ENCODE measurements around the gene TMEM151B. TPM values are rescaled to one million over a fixed set of nuclear protein-coding genes. Genes with fewer than 3 reads are reported as not detected.

The TMEM151B gene
- total and polyA plus RNA-seq, 2 of the 13 experiments (the other 11 are each of a cell fraction or from before 2014, with no cell fraction given) = not detected

DNA sequence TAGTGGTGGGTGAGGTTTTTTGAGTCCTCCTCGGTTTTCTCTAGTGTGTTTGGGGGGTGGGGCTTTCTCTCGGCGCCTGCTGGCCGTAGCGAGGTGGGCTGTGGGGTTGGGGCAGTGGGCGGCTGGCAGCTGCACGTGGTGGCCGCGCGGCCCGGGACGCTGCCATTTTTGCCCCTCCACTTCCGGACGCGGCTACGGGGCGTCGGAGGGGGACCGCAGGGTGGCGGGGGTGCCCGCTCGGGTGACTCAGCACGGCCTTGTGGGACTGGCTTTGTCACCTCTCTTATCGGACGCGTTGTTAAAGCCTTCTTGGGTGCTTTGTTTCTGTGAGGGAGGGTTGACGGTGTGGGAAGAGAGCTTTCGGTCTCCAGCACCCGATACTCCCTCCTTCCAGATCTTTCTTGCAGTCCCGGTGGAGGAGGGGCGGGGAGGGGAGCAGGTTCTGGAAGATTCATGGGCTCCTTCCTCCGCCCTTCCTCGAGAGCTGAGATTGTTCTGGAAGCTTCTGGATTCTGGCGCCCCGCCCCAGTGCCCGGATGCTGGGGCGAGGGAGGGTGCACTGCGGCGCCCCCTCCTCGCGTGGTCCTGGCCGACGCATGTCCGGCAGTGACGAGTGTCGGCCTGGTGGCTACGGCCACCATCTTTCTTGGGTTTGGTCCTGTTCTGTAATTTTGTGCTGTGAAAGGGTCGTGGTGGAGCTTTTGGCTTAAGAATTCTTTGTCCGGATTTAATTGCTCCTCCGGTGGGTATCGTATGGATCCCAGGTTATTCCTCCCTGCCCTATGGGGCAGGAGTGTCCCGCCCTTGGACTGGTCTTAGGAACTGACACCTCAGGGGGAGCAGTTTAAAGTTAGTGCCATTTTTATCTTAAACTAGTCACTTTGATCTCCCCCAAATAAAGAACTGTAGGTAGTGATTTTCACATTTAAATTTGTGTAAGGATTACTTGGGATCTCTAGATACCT lies 22.6 kb upstream of the TMEM151B start (continued):
- TF ChIP-seq, protein P1, sequence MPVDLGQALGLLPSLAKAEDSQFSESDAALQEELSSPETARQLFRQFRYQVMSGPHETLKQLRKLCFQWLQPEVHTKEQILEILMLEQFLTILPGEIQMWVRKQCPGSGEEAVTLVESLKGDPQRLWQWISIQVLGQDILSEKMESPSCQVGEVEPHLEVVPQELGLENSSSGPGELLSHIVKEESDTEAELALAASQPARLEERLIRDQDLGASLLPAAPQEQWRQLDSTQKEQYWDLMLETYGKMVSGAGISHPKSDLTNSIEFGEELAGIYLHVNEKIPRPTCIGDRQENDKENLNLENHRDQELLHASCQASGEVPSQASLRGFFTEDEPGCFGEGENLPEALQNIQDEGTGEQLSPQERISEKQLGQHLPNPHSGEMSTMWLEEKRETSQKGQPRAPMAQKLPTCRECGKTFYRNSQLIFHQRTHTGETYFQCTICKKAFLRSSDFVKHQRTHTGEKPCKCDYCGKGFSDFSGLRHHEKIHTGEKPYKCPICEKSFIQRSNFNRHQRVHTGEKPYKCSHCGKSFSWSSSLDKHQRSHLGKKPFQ (CRISPR knock-in tag; IDR thresholded peaks at IDR 0.05; ENCODE audit: insufficient replicate concordance) = no peak
- TF ChIP-seq CHCHD3 (CRISPR knock-in tag; IDR thresholded peaks at IDR 0.05) (0 out of 2 replicates have a peak, but pooled peaks have one; percentile 26), HMGA1 (CRISPR knock-in tag; conservative IDR thresholded peaks at IDR 0.05) (no peak), ZNF615 (CRISPR knock-in tag; IDR thresholded peaks at IDR 0.05; ENCODE audit: borderline replicate concordance) (no peak; the same call in 1 of the 2 replicates), ZNF724P (CRISPR knock-in tag; IDR thresholded peaks at IDR 0.05; ENCODE audit: borderline replicate concordance) (no peak), FIP1L1 (IDR thresholded peaks at IDR 0.05; ENCODE audit: borderline replicate concordance, insufficient read depth, low read depth, low read length) (no peak), ZNF878 (CRISPR knock-in tag; IDR thresholded peaks at IDR 0.05) (peak; percentile 25; the same call in 1 of the 2 replicates), GATA4 (IDR thresholded peaks at IDR 0.05; ENCODE audit: borderline replicate concordance, low read depth) (no peak), ARNT2 (CRISPR knock-in tag; IDR thresholded peaks at IDR 0.05; ENCODE audit: low read depth) (0 out of 2 replicates have a peak, but pooled peaks have one; percentile 64), DNMT1 (CRISPR knock-in tag; IDR thresholded peaks at IDR 0.05) (no peak), PHF20 (CRISPR knock-in tag; IDR thresholded peaks at IDR 0.05) (peak; percentile 44), RARA (CRISPR knock-in tag; IDR thresholded peaks at IDR 0.05) (no peak), ZNF431 (CRISPR knock-in tag; IDR thresholded peaks at IDR 0.05; ENCODE audit: borderline replicate concordance, low read depth) (no peak), FOXA1 (IDR thresholded peaks at IDR 0.05) (no peak), FOXA1 (CRISPR knock-in tag; IDR thresholded peaks at IDR 0.05) (no peak; the same call in 1 of the 2 replicates), EP300 (IDR thresholded peaks at IDR 0.05; ENCODE audit: low read depth in 2 of 2, low read length in 2 of 2) (peak in 1 of 2 experiments; percentile 35; a peak in 1 of 4 replicates), EP300 (CRISPR knock-in tag; IDR thresholded peaks at IDR 0.05; ENCODE audit: borderline replicate concordance) (0 out of 2 replicates have a peak, but pooled peaks have one; percentile 13), NCOA2 (CRISPR knock-in tag; IDR thresholded peaks at IDR 0.05) (no peak)
- TF ChIP-seq, protein P2, sequence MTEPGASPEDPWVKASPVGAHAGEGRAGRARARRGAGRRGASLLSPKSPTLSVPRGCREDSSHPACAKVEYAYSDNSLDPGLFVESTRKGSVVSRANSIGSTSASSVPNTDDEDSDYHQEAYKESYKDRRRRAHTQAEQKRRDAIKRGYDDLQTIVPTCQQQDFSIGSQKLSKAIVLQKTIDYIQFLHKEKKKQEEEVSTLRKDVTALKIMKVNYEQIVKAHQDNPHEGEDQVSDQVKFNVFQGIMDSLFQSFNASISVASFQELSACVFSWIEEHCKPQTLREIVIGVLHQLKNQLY (CRISPR knock-in tag; IDR thresholded peaks at IDR 0.05) = no peak
- TF ChIP-seq, protein P3, sequence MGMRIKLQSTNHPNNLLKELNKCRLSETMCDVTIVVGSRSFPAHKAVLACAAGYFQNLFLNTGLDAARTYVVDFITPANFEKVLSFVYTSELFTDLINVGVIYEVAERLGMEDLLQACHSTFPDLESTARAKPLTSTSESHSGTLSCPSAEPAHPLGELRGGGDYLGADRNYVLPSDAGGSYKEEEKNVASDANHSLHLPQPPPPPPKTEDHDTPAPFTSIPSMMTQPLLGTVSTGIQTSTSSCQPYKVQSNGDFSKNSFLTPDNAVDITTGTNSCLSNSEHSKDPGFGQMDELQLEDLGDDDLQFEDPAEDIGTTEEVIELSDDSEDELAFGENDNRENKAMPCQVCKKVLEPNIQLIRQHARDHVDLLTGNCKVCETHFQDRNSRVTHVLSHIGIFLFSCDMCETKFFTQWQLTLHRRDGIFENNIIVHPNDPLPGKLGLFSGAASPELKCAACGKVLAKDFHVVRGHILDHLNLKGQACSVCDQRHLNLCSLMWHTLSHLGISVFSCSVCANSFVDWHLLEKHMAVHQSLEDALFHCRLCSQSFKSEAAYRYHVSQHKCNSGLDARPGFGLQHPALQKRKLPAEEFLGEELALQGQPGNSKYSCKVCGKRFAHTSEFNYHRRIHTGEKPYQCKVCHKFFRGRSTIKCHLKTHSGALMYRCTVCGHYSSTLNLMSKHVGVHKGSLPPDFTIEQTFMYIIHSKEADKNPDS (CRISPR knock-in tag; IDR thresholded peaks at IDR 0.05) = no peak
- TF ChIP-seq, protein P4, sequence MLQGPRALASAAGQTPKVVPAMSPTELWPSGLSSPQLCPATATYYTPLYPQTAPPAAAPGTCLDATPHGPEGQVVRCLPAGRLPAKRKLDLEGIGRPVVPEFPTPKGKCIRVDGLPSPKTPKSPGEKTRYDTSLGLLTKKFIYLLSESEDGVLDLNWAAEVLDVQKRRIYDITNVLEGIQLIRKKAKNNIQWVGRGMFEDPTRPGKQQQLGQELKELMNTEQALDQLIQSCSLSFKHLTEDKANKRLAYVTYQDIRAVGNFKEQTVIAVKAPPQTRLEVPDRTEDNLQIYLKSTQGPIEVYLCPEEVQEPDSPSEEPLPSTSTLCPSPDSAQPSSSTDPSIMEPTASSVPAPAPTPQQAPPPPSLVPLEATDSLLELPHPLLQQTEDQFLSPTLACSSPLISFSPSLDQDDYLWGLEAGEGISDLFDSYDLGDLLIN (CRISPR knock-in tag; IDR thresholded peaks at IDR 0.05; ENCODE audit: borderline replicate concordance) = no peak
- TF ChIP-seq, protein P5, sequence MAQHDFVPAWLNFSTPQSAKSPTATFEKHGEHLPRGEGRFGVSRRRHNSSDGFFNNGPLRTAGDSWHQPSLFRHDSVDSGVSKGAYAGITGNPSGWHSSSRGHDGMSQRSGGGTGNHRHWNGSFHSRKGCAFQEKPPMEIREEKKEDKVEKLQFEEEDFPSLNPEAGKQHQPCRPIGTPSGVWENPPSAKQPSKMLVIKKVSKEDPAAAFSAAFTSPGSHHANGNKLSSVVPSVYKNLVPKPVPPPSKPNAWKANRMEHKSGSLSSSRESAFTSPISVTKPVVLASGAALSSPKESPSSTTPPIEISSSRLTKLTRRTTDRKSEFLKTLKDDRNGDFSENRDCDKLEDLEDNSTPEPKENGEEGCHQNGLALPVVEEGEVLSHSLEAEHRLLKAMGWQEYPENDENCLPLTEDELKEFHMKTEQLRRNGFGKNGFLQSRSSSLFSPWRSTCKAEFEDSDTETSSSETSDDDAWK (CRISPR knock-in tag; IDR thresholded peaks at IDR 0.05) = no peak

Data from HepG2 (cell line).